NCI-H526 (cell line): ENCODE measurements around the gene NEUROG1.

Experiments
- DNase-seq, 2 experiments: peaks; one replicate each; lab custom pipeline; 2025; lab: John Stamatoyannopoulos, UW

The NEUROG1 gene

GRCh38 chr5:135493406-135494180, 42.2 kb downstream of the NEUROG1 start:
- DNase-seq: no peak

DNA sequence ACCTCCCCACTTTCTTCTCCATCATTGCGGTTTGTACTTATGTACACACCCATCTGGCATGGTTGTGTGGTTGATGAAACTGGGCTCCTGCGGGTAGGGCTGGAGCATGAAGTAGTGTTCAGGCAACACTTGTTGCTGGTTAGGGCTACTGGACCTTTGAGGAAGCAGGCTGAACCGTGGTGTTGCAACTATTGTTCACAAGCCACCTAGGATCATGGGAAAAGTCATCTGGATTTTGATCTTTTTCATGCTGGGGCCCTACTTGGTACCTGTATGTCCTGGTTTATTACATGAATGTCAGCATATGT, 43.5 kb downstream of the NEUROG1 start:
- DNase-seq: no peak

- peak; percentile 42 to 81 for DNase-seq
Measured at GRCh38 chr5:135491552-135492318, 44.0 kb downstream of the NEUROG1 start.

DNA sequence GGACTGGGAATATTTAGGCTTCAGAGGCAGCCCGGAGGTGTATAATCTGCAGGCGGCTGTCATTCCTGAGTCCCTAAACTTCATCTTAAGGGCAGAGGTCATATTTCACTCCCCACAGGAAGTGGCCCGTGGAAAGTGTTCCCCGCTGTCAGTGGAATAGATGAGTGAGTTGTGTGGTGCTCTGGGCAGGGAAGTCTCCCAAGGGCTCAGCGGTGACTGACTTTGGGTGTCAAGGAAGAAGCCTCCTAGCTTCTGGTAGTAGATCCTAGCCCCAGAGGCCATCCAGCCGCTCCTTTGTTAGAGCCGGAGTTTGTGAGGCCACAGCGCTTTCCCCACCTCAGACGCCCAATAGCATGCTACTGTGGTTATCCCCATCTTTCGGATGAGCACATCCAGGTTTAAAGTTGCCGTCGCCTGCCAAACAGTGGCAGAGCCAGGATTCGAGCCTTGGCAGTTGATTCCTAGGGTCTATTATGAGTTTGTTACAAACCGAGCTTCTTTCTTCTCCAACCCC, 44.7 kb downstream of the NEUROG1 start:
- DNase-seq: no peak

GRCh38 chr5:135490245-135491037, 45.3 kb downstream of the NEUROG1 start:
- peak in 1 of 2 experiments; percentile 36 for DNase-seq

GRCh38 chr5:135489466-135490244, 46.1 kb downstream of the NEUROG1 start:
- peak; percentile 71 to 89 for DNase-seq

- DNase-seq: peak; percentile 60 to 78
Measured at GRCh38 chr5:135488727-135489465, 46.9 kb downstream of the NEUROG1 start.

- no peak for DNase-seq
Measured at GRCh38 chr5:135487839-135488514, 47.8 kb downstream of the NEUROG1 start.

DNA sequence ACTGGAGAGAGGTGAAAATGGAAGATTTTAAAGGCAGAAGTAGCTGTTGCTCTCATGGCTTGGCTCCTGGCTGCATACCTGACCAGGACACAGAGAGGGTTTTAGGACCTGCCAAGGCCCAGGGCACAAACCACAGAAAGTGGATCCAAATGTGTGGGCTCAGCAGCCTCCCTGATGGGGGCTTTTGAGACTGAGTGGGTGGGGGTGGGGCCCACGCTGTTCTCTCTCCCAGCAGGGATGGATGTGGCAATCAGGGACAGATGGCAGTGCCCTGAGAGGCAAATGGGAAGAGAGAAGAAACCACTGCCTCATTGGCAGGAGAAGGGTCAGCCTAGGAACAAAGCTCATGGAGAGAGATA, 48.7 kb downstream of the NEUROG1 start:
- DNase-seq: no peak

DNA sequence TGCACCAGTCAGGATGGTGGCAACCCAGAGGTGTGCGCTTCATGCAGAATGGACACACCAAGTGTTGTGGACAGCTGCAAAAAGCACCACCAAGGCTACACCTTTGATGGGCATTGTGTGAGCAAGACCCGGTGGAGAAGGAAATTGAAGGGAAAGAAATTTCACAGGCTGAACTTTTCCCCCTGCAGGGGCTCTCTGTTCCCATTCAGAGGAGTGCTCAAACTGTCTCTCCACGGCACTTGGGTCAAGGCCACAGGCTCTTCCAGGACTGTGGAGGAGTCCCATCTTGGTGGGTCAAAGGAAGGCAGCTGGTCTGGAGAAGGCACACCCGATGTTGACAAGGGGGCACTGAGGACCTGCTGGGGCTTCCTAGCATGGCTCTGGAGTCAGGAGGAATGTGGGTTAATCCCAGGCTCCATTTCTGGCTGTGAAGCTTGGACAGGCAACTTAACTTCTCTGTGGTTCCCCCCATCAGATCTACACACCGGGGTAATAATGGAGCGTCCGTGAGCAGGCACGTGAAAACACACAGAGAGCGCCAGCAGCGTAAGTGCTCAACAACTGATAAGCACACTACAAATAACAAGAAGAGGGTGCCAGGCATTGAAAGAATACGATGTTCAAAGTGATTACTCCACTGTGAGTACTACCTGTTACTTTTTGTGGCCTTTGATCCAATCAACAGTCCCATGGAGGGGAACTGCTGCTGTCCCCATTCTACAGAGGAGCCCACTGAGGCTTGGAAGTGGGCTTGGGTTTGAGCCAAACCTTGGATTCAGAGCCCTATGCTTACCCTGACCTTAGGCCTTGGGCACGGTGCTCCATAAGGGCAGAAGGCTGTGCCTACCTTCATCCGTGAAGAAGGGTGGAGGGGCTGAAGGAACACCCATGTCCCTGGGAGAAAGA, 49.4 kb downstream of the NEUROG1 start:
- DNase-seq: no peak

DNA sequence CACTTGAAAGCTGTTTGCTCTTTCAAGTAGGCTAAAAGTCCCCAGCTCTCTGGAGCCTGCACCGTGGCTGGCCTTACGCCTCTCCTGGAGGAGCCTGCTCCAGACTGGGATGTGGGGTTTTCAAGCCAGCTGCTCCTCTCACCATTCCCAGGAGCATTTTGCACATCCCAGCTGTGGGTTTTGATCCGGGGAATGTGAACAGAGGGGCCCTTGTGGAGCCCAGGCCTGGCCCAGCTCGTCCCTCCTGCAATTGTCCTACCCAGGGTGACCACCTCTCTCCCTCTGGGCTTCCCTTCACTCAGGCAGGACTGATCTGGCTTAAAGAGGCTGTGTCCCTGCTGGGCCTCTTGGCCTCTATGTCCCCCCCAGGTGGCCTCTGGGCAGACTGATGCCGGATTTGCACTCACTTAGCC, 51.1 kb downstream of the NEUROG1 start:
- DNase-seq: no peak
